Middle frontal gyrus (tissue), 1 donor: ENCODE results near the gene TACC2.
A peak's percentile ranks its signal among the peaks of the same experiment; 100 is the strongest.
"Not testable (repeated sequence)": the region's sequence is repeated elsewhere in the genome, so short reads cannot be mapped to it uniquely, and the experiment has no call there.

Experiments used
- DNase-seq: peaks from one replicate; pipeline ENCODE4 v3.0.0-alpha.2; 2015; ENCODE audit warnings: low spot score; ENCODE audit errors: extremely low spot score

The TACC2 gene

GRCh38 chr10:121988361-121989324 lies at the start of gene TACC2:
Gene TACC2 (plus strand): TSS chr10:121989163. CDS start chr10:122021982, 32,819 bp downstream.
- DNase-seq: no peak

GRCh38 chr10:121941532-121941931 lies 47.4 kb upstream of the TACC2 start:
- DNase-seq: no peak

GRCh38 chr10:121942749-121943416 lies 46.1 kb upstream of the TACC2 start:
- no peak for DNase-seq

- DNase-seq: no peak
These were observed 41.3 kb upstream of the TACC2 start for GRCh38 chr10:121947343-121948330.

GRCh38 chr10:121949049-121949448 lies 39.9 kb upstream of the TACC2 start:
- DNase-seq: no peak

- DNase-seq: no peak
These were observed 39.5 kb upstream of the TACC2 start for GRCh38 chr10:121949451-121949850.

GRCh38 chr10:121952226-121952625 lies 36.7 kb upstream of the TACC2 start:
- no peak for DNase-seq

- DNase-seq: no peak
These were observed 32.6 kb upstream of the TACC2 start for GRCh38 chr10:121956111-121957061.

GRCh38 chr10:121959671-121960070 lies 29.3 kb upstream of the TACC2 start:
- no peak for DNase-seq

- no peak for DNase-seq
These were observed 27.5 kb upstream of the TACC2 start for GRCh38 chr10:121961456-121961855.

- DNase-seq: no peak
These were observed 23.0 kb upstream of the TACC2 start for GRCh38 chr10:121965996-121966395.

GRCh38 chr10:121969086-121969485 lies 19.9 kb upstream of the TACC2 start:
- DNase-seq: not testable (repeated sequence)

GRCh38 chr10:121974019-121974534 lies 14.9 kb upstream of the TACC2 start:
- DNase-seq: no peak

GRCh38 chr10:121974535-121975294 lies 14.2 kb upstream of the TACC2 start, which contains the start of gene NSMCE4A:
Gene NSMCE4A (minus strand): TSS chr10:121975217. CDS start chr10:121975165, 52 bp downstream.
- DNase-seq: peak; percentile 54

GRCh38 chr10:121975295-121976086 lies 13.5 kb upstream of the TACC2 start:
- no peak for DNase-seq

GRCh38 chr10:121976607-121977006 lies 12.4 kb upstream of the TACC2 start:
- DNase-seq: no peak

GRCh38 chr10:121978511-121978910 lies 10.5 kb upstream of the TACC2 start:
- no peak for DNase-seq

GRCh38 chr10:121981346-121981745 lies 7.6 kb upstream of the TACC2 start:
- DNase-seq: no peak
